Measurements from ENCODE around the gene MAP3K13.
"Not testable (repeated sequence)": the region's sequence is repeated elsewhere in the genome, so short reads cannot be mapped to it uniquely, and the experiment has no call there.

MAP3K13 gene

DNA sequence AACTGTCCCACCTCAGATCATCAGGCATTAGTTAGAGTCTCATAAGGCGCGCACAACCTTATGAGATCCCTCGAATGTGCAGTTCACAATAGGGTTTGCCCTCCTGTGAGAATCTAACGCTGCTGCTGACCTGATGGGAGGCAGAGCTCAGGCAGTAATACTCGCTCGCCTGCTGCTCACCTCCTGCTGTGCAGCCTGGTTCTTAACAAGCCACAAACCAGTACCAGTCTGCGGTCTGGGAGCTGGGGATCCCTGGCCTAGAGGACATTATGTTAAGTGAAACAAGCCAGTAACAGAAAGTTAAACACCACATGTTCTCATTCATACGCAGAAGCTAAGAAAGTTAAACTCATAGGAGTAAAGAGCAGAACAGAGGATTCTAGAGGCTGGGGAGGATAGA is 47.0 kb downstream of the MAP3K13 start:
- TF ChIP-seq, protein P1, sequence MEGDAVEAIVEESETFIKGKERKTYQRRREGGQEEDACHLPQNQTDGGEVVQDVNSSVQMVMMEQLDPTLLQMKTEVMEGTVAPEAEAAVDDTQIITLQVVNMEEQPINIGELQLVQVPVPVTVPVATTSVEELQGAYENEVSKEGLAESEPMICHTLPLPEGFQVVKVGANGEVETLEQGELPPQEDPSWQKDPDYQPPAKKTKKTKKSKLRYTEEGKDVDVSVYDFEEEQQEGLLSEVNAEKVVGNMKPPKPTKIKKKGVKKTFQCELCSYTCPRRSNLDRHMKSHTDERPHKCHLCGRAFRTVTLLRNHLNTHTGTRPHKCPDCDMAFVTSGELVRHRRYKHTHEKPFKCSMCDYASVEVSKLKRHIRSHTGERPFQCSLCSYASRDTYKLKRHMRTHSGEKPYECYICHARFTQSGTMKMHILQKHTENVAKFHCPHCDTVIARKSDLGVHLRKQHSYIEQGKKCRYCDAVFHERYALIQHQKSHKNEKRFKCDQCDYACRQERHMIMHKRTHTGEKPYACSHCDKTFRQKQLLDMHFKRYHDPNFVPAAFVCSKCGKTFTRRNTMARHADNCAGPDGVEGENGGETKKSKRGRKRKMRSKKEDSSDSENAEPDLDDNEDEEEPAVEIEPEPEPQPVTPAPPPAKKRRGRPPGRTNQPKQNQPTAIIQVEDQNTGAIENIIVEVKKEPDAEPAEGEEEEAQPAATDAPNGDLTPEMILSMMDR (IDR thresholded peaks at IDR 0.05; ENCODE audit: low read depth, low read length) = no peak
- H3K4me3 ChIP-seq (ENCODE audit: low read depth, low read length) = no peak overlapping the region

DNA sequence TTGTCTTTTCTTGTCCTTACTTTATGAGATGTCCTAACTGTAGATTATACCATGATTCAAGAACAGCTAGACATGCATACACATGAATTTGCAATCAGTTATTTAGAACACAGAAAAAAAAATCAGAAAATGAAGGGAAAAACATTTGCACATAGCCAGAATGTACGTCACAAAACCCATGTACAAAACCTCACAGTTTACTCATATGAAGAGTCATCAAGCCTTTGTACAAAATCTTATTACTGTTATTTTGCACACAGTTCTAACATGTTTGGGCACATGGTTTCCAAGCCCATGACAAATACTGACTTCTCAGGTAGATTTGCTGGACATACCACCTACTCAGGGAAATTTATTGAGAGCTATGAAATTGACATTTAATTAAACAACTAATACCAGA is 48.2 kb downstream of the MAP3K13 start:
- H3K4me3 ChIP-seq (ENCODE audit: low read depth, low read length) = no peak overlapping the region
- TF ChIP-seq, protein P1 (IDR thresholded peaks at IDR 0.05; ENCODE audit: low read depth, low read length) = no peak

DNA sequence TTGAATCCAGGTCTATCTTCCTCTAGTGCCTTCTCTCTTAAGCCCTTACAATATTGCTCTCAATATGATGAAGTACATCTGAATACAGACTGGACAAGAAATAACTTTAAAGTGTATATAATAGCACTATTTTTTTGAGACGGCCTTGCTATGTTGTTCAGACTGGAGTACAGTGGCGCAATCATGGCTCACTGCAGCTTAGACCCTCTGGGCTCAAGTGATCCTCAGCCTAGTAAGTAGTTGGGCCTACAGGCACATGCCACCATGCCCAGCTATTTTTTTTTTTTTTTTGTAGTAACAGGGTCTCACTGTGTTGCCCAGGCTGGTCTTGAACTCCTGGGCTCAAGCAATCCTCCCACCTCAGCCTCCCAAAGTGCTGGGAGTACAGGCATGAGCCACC is 53.6 kb downstream of the MAP3K13 start:
- TF ChIP-seq, protein P1 (IDR thresholded peaks at IDR 0.05; ENCODE audit: low read depth, low read length) = no peak
- H3K4me3 ChIP-seq (ENCODE audit: low read depth, low read length) = no peak overlapping the region

DNA sequence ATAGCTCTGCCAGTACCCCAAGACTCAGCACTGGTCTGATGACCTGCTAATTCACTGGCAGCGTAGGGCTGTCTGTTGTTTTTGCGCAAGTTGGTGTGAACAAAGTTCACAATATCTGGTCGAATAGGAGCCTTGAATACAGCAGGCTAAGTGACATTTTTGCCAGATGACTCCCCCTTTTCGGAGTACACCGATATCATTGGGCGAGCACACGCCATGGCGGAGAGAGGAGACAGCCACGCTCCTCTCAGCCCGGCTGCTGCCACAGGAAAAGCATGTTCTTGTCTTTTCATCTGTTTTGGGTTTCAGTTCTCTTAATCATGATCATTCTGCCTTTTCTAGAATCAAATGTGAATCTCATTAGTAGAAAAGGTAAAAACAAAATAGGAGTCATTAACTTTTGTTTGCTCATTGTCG is 55.6 kb downstream of the MAP3K13 start:
- not testable (repeated sequence) for H3K4me3 ChIP-seq (ENCODE audit: low read depth, low read length)

DNA sequence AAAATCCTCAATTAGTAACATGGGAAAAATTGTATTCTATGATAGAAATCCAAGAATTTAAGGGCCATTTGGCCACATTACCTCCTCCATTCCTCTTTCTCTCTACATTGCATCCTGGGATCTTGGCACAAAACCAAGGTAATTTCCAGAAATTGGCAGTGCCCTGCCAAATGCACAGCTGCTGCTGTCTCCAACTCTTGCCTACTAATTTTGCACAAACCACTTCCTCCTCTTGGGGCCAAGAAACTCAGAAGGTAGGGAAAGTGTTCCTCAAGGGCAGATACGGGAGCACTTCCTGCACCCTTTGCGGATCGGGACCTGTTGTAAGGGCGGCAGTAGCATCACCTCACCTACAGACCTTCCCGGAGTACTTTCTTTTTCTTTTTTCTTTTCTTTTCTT is 57.8 kb downstream of the MAP3K13 start:
- no peak overlapping the region for H3K4me3 ChIP-seq (ENCODE audit: low read depth, low read length)
- TF ChIP-seq, protein P1 (IDR thresholded peaks at IDR 0.05; ENCODE audit: low read depth, low read length) = no peak

DNA sequence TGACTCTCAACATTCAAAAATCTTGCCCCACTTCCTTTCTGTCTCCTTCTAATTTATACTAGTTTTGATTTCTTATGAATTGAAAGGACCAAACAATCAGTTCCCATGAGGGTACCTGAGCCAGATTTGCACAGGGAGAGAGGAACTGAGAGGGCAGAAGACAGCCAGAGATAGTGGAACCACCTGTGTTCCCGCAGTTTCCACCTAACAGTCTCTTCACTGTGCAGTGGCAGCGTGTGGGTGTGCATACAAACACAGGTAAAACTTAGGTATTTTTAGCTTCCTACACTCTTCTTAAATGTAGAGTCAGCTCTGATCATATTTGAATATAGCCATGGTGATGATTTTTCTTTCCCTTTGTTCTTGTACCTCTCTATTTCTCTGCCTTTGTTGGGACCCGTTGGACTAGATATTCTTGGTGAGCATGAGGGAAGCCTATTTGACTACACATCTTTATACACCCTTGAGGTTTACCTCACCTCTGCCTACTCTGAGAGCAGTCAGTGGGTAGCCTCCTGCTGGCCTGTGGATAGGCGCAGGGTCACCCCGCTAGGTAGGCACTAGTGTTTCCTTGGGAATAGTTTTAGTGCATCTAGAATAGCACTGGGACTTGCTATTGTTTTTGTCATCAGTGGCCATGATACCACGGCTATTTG is 58.8 kb downstream of the MAP3K13 start:
- TF ChIP-seq, protein P1 (IDR thresholded peaks at IDR 0.05; ENCODE audit: low read depth, low read length) = no peak

DNA sequence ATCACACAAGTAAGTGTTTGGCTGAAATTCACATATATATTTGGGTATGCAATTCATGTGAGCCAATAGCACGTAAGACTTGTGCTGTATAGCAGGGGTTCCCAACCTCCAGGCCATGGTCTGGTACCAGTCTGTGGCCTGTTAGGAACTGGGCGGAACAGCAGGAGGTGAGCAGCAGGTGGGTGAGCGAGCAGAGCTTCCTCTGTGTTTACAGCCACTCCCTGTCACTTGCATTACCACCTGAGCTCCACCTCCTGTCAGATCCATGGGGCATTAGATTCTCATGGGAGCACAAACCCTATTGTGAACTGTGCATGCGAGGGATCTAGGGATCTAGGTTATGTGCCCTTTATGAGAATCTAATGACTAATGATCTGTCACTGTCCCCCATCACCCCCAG is 59.7 kb downstream of the MAP3K13 start:
- TF ChIP-seq, protein P1 (IDR thresholded peaks at IDR 0.05; ENCODE audit: low read depth, low read length) = no peak
- H3K4me3 ChIP-seq (ENCODE audit: low read depth, low read length) = no peak overlapping the region

More for the DNA sequence above, 58.8 kb downstream of the MAP3K13 start:
- H3K4me3 ChIP-seq (ENCODE audit: low read depth, low read length) = no peak overlapping the region

DNA sequence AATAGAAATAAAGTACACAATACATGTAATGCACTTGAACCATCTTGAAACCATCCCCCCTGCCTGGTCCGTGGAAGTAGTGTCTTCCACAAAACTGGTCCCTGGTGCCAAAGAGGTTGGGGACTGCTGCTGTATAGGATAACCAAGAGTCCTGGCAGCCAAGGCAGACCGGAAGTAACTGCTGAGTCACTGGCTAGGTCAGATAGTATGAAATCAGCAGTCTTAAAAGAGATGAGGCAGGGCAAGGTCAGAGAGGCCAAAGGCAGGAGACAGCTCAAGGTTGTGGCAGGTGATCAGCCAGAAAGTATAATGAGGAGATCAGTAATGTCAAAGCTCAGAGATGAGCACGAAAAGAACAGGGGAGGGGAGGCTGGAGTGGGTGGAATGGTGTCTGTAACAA is 60.2 kb downstream of the MAP3K13 start:
- TF ChIP-seq, protein P1 (IDR thresholded peaks at IDR 0.05; ENCODE audit: low read depth, low read length) = no peak
- no peak overlapping the region for H3K4me3 ChIP-seq (ENCODE audit: low read depth, low read length)

All from WI38 (cell line).